ENCODE results near the gene MEFV.
"Not testable (repeated sequence)": the region's sequence is repeated elsewhere in the genome, so short reads cannot be mapped to it uniquely, and the experiment has no call there.

Gene MEFV

DNA sequence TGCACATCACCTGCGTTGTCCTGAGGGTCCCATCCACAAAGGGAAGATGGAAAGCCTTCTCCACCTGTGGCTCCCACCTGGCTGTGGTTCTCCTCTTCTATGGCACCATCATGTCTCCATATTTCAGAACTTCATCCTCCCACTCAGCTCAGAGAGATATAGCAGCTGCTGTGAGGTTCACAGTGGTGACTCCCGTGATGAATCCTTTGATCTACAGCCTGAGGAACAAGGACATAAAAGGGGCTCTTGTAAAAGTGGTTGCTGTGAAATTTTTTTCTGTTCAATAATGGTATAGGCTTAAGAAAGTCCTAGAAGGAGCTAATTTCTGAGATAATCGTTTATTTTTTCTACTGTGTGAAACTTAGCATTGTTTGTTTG lies 40.2 kb downstream of the MEFV start:
- DNase-seq (ENCODE audit: low read depth) = no peak

DNA sequence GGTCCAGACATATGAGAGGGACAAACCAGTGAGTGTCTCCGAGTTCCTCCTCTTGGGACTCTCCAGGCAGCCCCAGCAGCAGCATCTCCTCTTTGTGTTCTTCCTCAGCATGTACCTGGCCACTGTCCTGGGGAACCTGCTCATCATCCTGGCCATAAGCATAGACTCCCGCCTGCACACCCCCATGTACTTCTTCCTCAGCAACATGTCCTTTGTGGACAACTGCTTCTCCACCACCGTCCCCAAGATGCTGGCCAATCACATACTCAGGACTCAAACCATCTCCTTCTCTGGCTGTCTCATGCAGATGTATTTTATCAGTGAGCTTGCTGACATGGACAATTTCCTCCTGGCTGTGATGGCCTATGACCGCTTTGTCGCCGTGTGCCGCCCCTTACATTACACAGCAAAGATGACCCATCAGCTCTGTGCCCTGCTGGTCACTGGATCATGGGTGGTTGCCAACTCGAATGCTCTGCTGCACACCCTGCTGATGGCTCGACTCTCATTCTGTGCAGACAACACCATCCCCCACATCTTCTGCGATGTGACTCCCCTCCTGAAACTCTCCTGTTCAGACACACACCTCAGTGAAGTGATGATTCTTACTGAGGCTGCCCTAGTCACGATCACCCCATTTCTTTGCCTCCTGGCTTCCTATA lies 40.7 kb downstream of the MEFV start:
- DNase-seq (ENCODE audit: low read depth) = no peak

DNA sequence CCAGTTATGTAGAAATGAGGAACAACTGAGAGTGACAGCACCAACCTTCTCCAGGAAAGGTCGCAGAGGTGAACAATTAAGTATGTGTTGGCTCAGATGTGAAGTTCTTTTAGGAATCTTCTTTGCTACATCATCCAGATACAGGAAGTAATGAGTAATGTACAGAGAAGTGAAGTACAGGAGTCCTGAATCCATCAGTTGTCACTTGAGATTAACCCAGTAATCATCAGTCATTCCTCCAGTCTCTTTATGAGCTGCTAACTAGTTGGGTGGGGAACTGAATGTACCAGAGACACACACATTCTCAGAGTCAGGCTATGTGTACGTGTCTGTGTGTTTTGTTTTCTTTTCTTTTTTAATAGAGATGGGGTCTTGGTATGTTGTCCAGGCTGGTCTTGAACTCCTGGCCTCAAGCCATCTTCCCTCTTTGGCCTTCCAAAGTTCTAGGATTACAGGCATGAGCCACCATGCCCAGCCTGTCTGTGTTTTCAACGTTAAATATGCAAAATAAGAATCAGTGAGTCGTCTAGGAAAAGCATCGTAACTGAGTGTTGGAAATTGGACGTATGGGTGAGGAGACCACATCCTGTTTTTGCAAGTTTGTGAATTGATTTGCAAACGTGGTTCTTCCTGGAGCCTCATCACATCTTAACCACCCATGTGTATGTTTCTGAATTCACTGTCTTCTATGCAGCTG lies 41.4 kb downstream of the MEFV start:
- DNase-seq (ENCODE audit: low read depth) = no peak

- DNase-seq (ENCODE audit: low read depth) = no peak
These were observed 43.9 kb downstream of the MEFV start for GRCh38 chr16:3212567-3212966.

DNA sequence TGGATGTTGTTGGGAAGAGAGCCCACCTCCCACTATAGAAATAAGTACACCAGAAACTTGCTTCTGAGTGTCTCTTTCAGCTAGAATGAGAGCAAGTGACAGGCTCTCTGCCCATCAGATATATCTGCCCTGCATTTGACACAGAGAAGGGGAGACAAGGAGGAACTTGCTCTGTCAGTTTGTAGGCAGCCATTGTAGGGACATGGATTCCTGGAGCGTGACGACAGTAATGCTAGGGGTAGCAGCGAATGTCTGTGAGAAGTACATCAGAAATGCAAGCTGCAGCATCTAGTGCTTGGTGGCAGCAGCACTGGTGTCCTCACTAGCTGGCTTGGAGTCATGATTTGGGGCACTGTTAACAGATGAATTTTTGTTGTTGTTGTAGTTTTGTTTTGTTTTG lies 44.4 kb downstream of the MEFV start:
- no peak for DNase-seq (ENCODE audit: low read depth)

DNA sequence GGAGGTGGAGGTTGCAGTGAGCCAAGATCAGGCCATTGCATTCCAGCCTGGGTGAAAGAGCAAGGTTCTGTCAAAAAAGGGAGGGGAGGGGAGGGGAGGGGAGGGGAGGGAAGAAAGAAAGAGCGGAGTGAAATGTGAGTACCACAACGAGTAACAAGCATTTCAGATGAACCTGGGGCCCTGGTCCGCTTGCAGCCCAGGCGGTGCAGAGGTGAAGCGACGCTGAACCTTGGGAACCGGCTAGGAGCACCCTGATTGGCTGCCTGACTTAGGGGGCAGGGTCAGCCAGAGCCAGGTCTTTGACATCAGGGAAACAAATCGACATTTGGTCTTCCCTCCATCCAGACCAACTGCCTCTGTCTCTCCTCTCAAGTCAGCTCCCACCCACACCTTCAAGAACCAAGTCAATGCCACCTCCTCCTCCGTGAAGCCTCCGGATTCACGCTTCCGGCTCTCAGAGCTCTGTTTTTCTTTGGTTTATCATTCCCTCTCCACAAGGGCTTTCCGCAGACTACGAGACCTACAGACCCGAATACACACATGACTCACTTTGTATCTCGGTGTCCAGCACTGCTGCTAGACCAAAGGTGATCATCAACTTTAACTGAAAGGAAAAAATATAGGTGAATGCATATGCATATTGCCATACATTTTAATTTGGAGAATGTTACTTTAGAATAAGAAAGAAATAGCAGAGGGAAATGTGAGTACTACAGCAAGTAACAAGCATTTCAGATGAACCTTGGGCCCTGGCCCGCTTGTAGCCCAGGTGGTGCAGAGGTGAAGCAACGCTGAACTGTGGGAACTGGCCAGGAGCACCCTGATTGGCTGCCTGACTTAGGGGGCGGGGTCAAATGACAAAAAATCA lies 49.1 kb downstream of the MEFV start:
- no peak for DNase-seq (ENCODE audit: low read depth)

DNA sequence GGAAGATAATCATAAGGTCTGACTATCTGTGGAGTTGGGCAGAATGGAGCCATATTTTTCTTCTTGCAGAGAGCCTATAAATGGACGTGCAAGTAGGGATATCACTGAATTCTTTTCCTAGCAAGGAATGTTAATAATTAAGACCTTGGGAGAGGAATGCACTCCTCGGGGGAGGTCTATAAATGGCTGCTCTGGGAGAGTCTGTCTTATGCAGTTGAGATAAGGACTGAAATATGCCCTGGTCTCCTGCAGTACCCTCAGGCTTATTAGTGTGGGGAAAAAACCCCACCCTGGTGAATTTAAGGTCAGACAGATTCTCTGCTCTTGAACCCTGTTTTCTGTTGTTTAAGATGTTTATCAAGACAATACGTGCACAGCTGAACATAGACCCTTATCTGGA lies 50.5 kb downstream of the MEFV start:
- DNase-seq (ENCODE audit: low read depth) = not testable (repeated sequence)

GRCh38 chr16:3202903-3203539 lies 53.4 kb downstream of the MEFV start:
- no peak for DNase-seq (ENCODE audit: low read depth)

GRCh38 chr16:3198334-3199072 lies 57.9 kb downstream of the MEFV start:
- DNase-seq (ENCODE audit: low read depth) = no peak

DNA sequence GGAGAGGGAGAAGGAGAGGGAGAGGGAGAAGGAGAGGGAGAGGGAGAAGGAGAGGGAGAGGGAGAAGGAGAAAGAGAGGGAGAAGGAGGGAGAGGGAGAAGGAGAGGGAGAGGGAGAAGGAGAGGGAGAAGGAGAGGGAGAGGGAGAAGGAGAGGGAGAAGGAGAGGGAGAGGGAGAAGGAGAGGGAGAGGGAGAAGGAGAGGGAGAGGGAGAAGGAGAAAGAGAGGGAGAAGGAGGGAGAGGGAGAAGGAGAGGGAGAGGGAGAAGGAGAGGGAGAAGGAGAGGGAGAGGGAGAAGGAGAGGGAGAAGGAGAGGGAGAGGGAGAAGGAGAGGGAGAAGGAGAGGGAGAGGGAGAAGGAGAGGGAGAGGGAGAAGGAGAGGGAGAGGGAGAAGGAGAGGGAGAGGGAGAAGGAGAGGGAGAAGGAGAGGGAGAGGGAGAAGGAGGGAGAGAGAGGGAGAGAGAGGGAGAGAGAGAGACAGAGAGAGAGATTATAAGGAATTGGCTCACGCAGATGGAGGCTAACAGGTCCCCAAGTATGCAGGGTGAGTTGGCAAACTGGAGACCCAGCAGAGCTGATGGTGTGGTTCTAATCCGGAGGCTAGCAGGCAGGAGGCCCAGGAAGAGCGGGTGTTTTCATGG lies 58.6 kb downstream of the MEFV start:
- not testable (repeated sequence) for DNase-seq (ENCODE audit: low read depth)

GRCh38 chr16:3195975-3196374 lies 60.5 kb downstream of the MEFV start:
- no peak for DNase-seq (ENCODE audit: low read depth)

DNA sequence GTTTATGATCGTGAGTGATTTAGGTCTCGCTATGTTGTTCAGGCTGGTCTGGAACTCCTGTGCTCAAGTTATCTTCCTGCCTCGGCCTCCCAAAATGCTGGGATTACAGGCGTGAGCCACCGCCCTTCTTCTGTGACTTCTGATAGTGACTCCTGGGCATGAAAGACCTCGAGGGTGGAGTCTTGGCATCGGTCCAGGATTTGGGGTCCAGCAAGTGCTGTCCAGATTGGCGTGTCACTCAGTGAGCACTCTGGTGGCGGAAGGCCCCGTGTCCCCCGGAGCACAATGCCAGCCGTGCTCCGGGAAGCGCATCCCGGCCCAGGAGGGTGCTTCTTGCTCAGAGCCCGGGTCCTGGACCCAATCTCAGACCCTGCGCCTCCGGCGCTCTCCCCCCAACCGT lies 61.6 kb downstream of the MEFV start:
- no peak for DNase-seq (ENCODE audit: low read depth)

DNA sequence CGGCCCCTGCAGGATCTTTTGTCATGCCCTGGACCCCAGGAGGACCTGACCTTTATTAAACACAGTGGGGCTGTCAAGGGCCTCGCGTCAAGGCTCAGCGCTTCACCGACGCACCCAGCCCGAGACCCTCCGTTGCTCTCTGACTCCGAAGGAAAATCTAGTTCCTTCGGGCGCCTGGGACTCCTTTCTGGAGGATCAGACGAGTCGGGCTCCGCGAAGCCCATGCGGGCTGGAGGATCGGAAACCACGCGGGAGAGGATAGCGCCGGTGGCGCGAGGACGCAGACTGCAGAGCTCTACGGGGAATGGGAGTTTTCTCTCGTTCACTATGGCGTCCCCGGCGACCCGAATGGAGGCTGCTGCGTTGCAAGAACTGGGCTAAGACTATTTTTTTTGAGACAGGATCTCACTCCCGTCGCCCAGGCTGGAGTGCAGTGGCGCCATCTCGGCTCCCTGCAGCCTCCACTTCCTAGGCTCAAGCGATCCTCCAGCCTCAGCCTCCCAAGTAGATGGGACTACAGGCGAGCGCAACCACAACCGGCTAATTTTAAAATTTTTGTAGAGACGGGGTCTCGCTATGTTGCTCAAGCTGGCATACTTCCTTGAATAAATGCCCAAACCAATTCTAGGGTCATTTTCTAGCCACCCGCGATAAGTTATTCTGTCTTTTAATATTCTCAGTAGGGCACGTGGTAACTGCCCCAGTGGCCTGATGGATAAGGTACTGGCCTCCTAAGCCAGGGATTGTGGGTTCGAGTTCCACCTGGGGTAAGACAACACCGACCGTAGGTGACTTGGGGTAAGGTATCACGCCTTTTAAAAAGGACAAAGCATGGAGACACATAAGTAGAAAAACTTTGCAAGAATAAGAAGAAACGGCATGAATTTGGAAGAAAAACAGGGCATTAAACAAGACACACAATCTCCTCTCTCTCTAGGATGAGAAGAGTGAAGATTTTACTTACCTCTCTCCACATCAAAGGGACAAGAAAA lies 62.9 kb downstream of the MEFV start:
- no peak for DNase-seq (ENCODE audit: low read depth)

GRCh38 chr16:3192476-3193019 lies 63.9 kb downstream of the MEFV start:
- no peak for DNase-seq (ENCODE audit: low read depth)
